Right lobe of liver (tissue), 4 donors: ENCODE data around the gene TOR1AIP2.

Experiments
- CTCF ChIP-seq, 4 donors: fragments of 200-600 bp in 3 of 4; fragments of 450-650 bp in 1 of 4; IDR thresholded peaks; one replicate each; pipeline versions ENCODE4 v1.5.1 to v1.8.0; 2016 to 2022; ENCODE audit warnings: antibody characterized with exemption in 4 of 4, mild to moderate bottlenecking in 2 of 4
- POLR2A ChIP-seq: fragments of 450-650 bp; IDR thresholded peaks from one replicate; pipeline ENCODE4 v1.6.1; 2017; ENCODE audit warnings: antibody characterized with exemption, mild to moderate bottlenecking
- donor health status: DM: no; HTN: no; CAD: no.
- donor health status: DM: no; HTN: no; CAD: no.
- donor health status: DM: no; HTN: yes; CAD: no.

- TF ChIP-seq CTCF (IDR thresholded peaks at IDR 0.05) (no peak), POLR2A (no peak)
Observed at GRCh38 chr1:179817056-179817455, 60.5 kb downstream of the TOR1AIP2 start.
